ENCODE data around the gene KIAA2012. TPM values are rescaled to one million over a fixed set of nuclear protein-coding genes. Genes with fewer than 3 reads are reported as not detected.

KIAA2012 gene
- total RNA-seq, 1 donor from 2014 or later: not detected

DNA sequence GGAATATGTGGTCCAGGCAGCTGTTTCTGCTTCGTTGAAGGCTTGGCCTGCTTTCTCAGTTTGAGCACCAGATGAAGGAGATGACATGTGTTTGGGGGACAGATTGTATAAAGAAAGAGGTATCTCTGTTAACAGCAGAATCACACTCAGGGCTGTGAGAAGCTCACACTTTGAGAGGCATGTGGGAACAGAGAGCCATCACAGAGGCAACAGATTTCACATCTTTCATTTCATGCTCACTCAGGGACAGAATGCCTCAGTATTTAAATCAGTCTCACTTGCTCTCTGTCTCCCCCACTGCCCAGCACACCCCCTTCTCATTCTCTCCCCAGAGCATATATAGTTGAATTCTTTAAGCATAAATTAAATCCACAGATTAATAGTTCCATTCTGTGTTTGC is 37.4 kb downstream of the KIAA2012 start:
- Mint-ChIP-seq H3K27ac (ENCODE audit: unreplicated experiment) (peak overlapping the region; percentile 39), H3K4me1 (ENCODE audit: low read depth, unreplicated experiment) (peaks cover 19% of the 10 kb centered on the region), H3K9me3 (ENCODE audit: unreplicated experiment) (peaks cover 9% of the 10 kb centered on the region), H3K36me3 (ENCODE audit: unreplicated experiment) (no peaks in the 10 kb centered on the region), H3K4me3 (ENCODE audit: unreplicated experiment) (peak overlapping the region; percentile 43), H3K27me3 (ENCODE audit: unreplicated experiment) (peaks cover 4% of the 10 kb centered on the region)
- TF ChIP-seq, protein P1, sequence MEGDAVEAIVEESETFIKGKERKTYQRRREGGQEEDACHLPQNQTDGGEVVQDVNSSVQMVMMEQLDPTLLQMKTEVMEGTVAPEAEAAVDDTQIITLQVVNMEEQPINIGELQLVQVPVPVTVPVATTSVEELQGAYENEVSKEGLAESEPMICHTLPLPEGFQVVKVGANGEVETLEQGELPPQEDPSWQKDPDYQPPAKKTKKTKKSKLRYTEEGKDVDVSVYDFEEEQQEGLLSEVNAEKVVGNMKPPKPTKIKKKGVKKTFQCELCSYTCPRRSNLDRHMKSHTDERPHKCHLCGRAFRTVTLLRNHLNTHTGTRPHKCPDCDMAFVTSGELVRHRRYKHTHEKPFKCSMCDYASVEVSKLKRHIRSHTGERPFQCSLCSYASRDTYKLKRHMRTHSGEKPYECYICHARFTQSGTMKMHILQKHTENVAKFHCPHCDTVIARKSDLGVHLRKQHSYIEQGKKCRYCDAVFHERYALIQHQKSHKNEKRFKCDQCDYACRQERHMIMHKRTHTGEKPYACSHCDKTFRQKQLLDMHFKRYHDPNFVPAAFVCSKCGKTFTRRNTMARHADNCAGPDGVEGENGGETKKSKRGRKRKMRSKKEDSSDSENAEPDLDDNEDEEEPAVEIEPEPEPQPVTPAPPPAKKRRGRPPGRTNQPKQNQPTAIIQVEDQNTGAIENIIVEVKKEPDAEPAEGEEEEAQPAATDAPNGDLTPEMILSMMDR (IDR thresholded peaks at IDR 0.05; ENCODE audit: partially characterized antibody, unreplicated experiment): no peak
- DNase-seq: no peak

DNA sequence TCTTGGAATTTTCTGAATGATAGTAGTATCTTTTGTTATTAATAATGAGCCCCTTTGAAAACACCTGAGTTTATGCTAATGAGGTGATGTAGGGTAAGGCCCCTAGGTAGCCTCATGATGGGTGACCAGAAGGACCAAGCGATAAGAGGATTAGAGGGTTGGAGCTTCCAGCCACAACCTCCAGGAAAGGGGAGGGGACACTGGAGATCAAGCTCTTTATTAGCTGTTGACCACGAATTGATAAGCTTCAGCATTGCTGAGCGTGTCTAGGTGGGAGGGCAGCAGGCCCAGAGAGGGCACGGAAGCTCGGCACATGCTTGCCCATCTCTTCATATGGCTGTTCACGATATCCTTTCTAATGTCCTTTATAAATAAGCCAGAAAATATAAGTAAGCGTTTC is 39.0 kb downstream of the KIAA2012 start:
- TF ChIP-seq, protein P1 (IDR thresholded peaks at IDR 0.05; ENCODE audit: partially characterized antibody, unreplicated experiment): no peak
- Mint-ChIP-seq H3K36me3 (ENCODE audit: unreplicated experiment) (no peaks in the 10 kb centered on the region), H3K4me3 (ENCODE audit: unreplicated experiment) (no peak overlapping the region), H3K9me3 (ENCODE audit: unreplicated experiment) (peaks cover 11% of the 10 kb centered on the region), H3K4me1 (ENCODE audit: low read depth, unreplicated experiment) (peaks cover 17% of the 10 kb centered on the region), H3K27me3 (ENCODE audit: unreplicated experiment) (peaks cover 4% of the 10 kb centered on the region), H3K27ac (ENCODE audit: unreplicated experiment) (peak overlapping the region; percentile 11)
- DNase-seq: no peak

DNA sequence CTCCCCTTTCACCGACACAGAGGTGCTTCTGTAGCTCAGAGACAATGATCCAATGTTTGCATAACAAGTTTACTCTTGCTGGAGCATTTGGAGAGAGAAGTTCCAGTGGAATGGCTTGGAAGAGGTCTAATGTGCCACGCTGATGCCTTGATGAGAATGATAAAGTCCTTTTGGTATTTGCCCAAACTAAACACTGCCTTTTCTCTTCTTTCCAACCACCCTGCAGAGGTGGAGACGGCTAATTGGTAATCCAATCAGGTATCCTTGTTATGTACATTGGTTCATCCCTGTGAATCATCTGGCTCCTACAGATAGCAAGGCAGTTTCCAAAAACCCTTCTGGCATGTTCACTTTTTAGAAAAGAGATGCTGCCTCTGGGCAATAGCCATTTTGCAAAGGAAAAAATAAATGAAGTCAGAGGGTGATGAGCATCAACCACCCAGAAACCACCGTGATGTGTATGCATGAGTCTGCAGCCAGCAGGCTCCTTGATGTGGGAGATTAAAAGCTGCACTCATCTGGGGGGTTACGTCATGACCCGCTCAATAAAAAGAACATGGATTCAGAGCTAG is 40.6 kb downstream of the KIAA2012 start:
- no peak overlapping the region for H3K4me3 Mint-ChIP-seq (ENCODE audit: unreplicated experiment)
- no peak for DNase-seq
- H3K36me3 Mint-ChIP-seq (ENCODE audit: unreplicated experiment): peaks cover 4% of the 10 kb centered on the region
- H3K4me1 Mint-ChIP-seq (ENCODE audit: low read depth, unreplicated experiment): peaks cover 17% of the 10 kb centered on the region
- TF ChIP-seq, protein P1 (IDR thresholded peaks at IDR 0.05; ENCODE audit: partially characterized antibody, unreplicated experiment): no peak
- H3K27ac Mint-ChIP-seq (ENCODE audit: unreplicated experiment): no peak overlapping the region
- H3K9me3 Mint-ChIP-seq (ENCODE audit: unreplicated experiment): peaks cover 11% of the 10 kb centered on the region
- H3K27me3 Mint-ChIP-seq (ENCODE audit: unreplicated experiment): peaks cover 4% of the 10 kb centered on the region

DNA sequence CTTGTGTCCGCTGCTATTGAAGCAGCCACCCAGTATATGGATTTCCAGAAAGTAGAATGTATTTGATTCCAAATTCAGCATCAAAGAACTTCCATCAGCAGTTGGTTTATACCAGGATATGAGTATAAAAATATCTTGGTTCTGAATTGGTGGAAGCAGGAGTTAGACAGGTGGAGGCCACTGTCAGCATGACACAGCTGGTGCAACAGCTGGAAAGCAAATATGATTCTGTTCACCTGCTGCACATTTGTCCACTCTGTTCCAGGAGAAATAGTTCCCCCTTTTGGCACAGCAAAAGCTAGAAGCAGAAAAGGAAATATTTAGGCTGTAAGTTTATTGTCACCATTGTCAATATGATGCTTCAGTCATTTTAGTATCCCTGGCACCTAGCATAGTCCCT is 41.2 kb downstream of the KIAA2012 start:
- DNase-seq: no peak
- Mint-ChIP-seq H3K4me3 (ENCODE audit: unreplicated experiment) (no peak overlapping the region), H3K9me3 (ENCODE audit: unreplicated experiment) (peaks cover 11% of the 10 kb centered on the region), H3K27me3 (ENCODE audit: unreplicated experiment) (peaks cover 4% of the 10 kb centered on the region), H3K27ac (ENCODE audit: unreplicated experiment) (no peak overlapping the region), H3K4me1 (ENCODE audit: low read depth, unreplicated experiment) (peaks cover 17% of the 10 kb centered on the region), H3K36me3 (ENCODE audit: unreplicated experiment) (peaks cover 4% of the 10 kb centered on the region)
- TF ChIP-seq, protein P1 (IDR thresholded peaks at IDR 0.05; ENCODE audit: partially characterized antibody, unreplicated experiment): no peak

DNA sequence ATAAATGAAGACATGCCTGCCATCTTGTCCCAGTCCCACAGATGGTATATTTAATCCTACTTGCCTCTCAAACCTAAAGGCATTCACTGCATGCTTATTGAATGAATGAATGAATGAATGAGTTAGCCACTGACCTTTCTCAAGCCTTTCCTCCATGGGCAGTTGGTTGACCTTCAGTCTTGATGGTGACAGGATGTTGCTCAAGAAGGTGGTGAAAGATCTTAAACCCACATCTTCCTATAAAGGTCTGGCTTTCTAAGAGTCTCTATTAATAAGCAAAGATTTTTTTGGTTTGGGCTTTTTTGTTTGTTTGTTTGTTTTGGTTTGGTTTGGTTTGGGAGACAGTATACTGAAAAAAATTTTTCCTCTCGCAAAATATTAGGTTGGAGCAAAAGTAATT is 41.7 kb downstream of the KIAA2012 start:
- Mint-ChIP-seq H3K27me3 (ENCODE audit: unreplicated experiment) (peaks cover 4% of the 10 kb centered on the region), H3K4me1 (ENCODE audit: low read depth, unreplicated experiment) (peaks cover 16% of the 10 kb centered on the region), H3K4me3 (ENCODE audit: unreplicated experiment) (no peak overlapping the region), H3K9me3 (ENCODE audit: unreplicated experiment) (peaks cover 11% of the 10 kb centered on the region), H3K27ac (ENCODE audit: unreplicated experiment) (no peak overlapping the region), H3K36me3 (ENCODE audit: unreplicated experiment) (peaks cover 4% of the 10 kb centered on the region)
- DNase-seq: no peak
- TF ChIP-seq, protein P1 (IDR thresholded peaks at IDR 0.05; ENCODE audit: partially characterized antibody, unreplicated experiment): no peak

Measured in glutamatergic neuron (in vitro differentiated cells).